K562 treated with DMSO at 1 percent for 24 hours (cell line): ENCODE measurements around the gene CYP2C8. TPM values are rescaled to one million over a fixed set of nuclear protein-coding genes. Genes with fewer than 3 reads are reported as not detected.

Experiments used
- total RNA-seq: library from RNA; unstranded; fragments of 300-600 nt; gene quantifications from 2 replicates; pipeline ENCODE4 v1.2.3, GENCODE V29; 2022; ENCODE audit warnings: low read depth; ENCODE audit not compliant: insufficient read depth

The CYP2C8 gene
- not detected in 2 replicates for total RNA-seq

DNA sequence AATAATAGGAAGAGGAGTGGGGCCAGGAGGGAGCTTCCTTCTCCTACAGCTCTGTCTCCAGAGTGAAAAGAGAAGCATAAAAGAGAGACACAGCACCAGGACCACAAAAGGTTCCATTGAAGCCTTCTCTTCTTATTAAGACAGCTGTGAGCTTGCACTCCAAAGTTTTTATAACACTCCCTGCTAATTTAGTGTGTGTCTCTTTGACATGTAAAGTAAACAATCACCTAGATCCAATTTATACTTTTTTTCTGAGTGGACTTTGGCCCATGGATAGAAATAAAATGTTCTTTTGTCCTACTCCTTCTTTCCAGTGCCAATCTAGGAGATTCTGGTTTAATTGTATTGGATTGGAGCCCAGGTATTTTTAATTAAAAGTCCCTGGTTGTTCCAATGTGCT, at the start of gene CYP2C8:
CYP2C8 (minus strand) TSS at position 212 of the 400 bp plus-strand sequence; CDS start at position 117, 95 bp downstream.

Other genes starting within 250 kb of the CYP2C8 start
- gene CYP2C9, start 130.8 kb downstream of the CYP2C8 start, total RNA-seq = not detected in 2 replicates
- not detected in 2 replicates for gene ACSM6, start 124.7 kb upstream of the CYP2C8 start, total RNA-seq
- gene PDLIM1, start 221.5 kb upstream of the CYP2C8 start, total RNA-seq = 91.1 and 100 TPM in 2 replicates